ENCODE results near the gene CDK5R1.

CDK5R1 gene

GRCh38 chr17:32471652-32472051 lies 15.1 kb upstream of the CDK5R1 start:
- TF ChIP-seq CTCF (conservative IDR thresholded peaks at IDR 0.05), result no peak
- H3K27ac ChIP-seq, result no peak overlapping the region

GRCh38 chr17:32475258-32475657 lies 11.5 kb upstream of the CDK5R1 start:
- no peak for TF ChIP-seq CTCF (conservative IDR thresholded peaks at IDR 0.05)
- TF ChIP-seq ZFX (IDR thresholded peaks at IDR 0.05), result no peak
- no peak overlapping the region for H3K27ac ChIP-seq

GRCh38 chr17:32477220-32477619 lies 9.6 kb upstream of the CDK5R1 start:
- H3K27ac ChIP-seq, result no peak overlapping the region
- no peak for TF ChIP-seq ZFX (IDR thresholded peaks at IDR 0.05)
- no peak for TF ChIP-seq CTCF (conservative IDR thresholded peaks at IDR 0.05)

- TF ChIP-seq ZFX (IDR thresholded peaks at IDR 0.05) (no peak), CTCF (conservative IDR thresholded peaks at IDR 0.05) (no peak)
- no peak overlapping the region for H3K27ac ChIP-seq
Measured at GRCh38 chr17:32479074-32479617, 7.6 kb upstream of the CDK5R1 start.

- TF ChIP-seq ZFX (IDR thresholded peaks at IDR 0.05) (no peak), CTCF (conservative IDR thresholded peaks at IDR 0.05) (no peak)
- H3K27ac ChIP-seq, result no peak overlapping the region
Measured at GRCh38 chr17:32481193-32481592, 5.6 kb upstream of the CDK5R1 start.

- no peak for TF ChIP-seq CTCF (conservative IDR thresholded peaks at IDR 0.05)
- no peak for TF ChIP-seq ZFX (IDR thresholded peaks at IDR 0.05)
- H3K27ac ChIP-seq, result no peak overlapping the region
Measured at GRCh38 chr17:32482568-32483320, 4.0 kb upstream of the CDK5R1 start.

- H3K27ac ChIP-seq, result peak overlapping the region; percentile 4; the same call in 1 of the 2 replicates
- no peak for TF ChIP-seq ZFX (IDR thresholded peaks at IDR 0.05)
- peak; percentile 57 for TF ChIP-seq CTCF (conservative IDR thresholded peaks at IDR 0.05)
Measured at GRCh38 chr17:32483451-32484019, 3.3 kb upstream of the CDK5R1 start.
